NCI-H2107 treated with DMSO at 0.1 percent for 48 hours (cell line): Measurements from ENCODE around the gene RPS6KB1.
"Not testable (repeated sequence)": the region's sequence is repeated elsewhere in the genome, so short reads cannot be mapped to it uniquely, and the experiment has no call there.

Source experiments
- DNase-seq: peaks from one replicate; lab custom pipeline; 2025; ENCODE audit not compliant: unreplicated experiment; lab: John Stamatoyannopoulos, UW

RPS6KB1 gene

DNA sequence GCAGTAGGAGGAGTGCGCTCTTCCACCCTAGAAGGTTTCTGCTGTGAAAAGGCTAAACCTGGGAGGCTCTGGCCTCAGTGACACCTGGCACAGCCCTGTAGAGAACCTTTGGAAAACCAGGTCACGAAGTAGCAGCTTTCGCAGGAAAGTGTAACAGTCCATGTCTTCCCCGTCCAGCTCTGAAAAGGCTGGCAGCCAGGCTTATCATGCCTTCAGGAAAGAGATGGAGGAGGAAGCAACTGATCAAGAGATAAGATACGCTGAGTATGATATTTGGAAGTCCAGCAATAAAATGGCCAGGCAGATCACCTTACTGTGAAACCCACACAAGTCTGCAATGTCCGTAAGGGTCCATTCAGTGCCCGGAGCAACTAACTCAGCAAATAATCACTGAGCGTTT lies 22.4 kb upstream of the RPS6KB1 start:
- DNase-seq = no peak

GRCh38 chr17:59872351-59872750 lies 20.6 kb upstream of the RPS6KB1 start:
- no peak for DNase-seq

- not testable (repeated sequence) for DNase-seq
Observed at GRCh38 chr17:59873414-59873813, 19.5 kb upstream of the RPS6KB1 start.

DNA sequence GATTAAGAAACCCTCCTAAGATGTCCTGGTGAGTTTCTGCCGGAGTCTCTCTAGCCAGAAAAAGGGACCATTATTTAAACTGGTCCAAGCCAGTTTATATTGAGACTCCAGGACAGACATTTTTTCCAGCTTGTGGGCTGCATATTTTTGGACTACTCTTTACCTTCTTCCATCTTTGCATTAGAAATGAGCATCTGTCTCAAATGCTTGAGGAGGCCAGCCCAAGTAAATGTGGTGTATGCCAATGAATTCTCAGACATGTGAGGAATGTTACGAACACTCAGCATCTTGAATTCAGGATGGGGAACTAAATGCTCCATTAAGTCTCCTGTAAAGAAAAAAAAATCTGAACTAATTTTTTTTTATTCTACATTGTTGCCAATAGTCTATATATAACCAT lies 18.5 kb upstream of the RPS6KB1 start:
- DNase-seq = no peak

DNA sequence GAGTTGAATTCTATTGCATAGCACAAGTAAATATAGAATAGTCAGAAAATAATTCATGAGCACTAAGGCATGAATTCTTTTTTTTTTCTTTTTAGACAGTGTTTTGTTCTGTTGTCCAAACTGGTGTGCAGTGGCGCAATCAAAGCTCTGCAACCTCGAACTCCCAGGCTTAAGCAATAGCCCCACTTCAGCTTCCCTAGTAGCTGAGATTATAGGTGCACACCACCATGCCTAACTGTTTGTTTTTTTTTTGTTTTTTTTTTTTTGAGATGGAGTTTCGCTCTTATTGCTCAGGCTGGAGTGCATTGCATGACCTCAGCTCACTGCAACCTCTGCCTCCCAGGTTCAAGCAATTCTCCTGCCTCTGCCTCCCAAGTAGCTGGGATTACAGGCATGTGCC lies 16.8 kb upstream of the RPS6KB1 start:
- DNase-seq = no peak

- DNase-seq = no peak
Observed at GRCh38 chr17:59877965-59878364, 15.0 kb upstream of the RPS6KB1 start.

- DNase-seq = no peak
Observed at GRCh38 chr17:59878624-59879023, 14.3 kb upstream of the RPS6KB1 start.

- no peak for DNase-seq
Observed at GRCh38 chr17:59884861-59885260, 8.1 kb upstream of the RPS6KB1 start.

GRCh38 chr17:59888145-59888750 lies 4.7 kb upstream of the RPS6KB1 start:
- no peak for DNase-seq

- DNase-seq = no peak
Observed at GRCh38 chr17:59890720-59891119, 2.2 kb upstream of the RPS6KB1 start.

- DNase-seq = no peak
Observed at GRCh38 chr17:59892251-59892923, 534 bp upstream of the RPS6KB1 start.

- DNase-seq = peak; percentile 34
Observed at GRCh38 chr17:59893676-59894100, 767 bp downstream of the RPS6KB1 start.

GRCh38 chr17:59897090-59897489 lies 4.2 kb downstream of the RPS6KB1 start:
- no peak for DNase-seq

GRCh38 chr17:59899099-59899498 lies 6.2 kb downstream of the RPS6KB1 start:
- DNase-seq = peak; percentile 17

DNA sequence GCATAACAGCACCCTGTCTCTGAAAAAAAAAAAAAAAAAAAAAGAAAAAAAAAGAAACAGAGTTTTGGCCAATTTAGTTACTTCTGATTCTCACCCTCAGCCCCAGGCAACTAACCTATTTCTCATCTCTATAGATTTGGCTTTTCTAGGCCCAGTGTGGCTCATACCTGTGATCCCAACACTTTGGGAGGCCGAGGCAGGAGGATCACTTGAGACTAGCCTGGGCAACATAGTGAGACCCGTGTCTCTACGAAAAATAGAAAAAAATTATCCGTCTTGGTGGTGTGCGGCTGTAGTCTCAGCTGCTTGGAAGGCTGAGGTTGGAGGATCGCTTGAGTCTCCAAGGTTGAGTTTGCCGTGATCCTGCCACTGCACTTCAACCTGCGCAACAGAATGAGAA lies 8.7 kb downstream of the RPS6KB1 start:
- DNase-seq = no peak

DNA sequence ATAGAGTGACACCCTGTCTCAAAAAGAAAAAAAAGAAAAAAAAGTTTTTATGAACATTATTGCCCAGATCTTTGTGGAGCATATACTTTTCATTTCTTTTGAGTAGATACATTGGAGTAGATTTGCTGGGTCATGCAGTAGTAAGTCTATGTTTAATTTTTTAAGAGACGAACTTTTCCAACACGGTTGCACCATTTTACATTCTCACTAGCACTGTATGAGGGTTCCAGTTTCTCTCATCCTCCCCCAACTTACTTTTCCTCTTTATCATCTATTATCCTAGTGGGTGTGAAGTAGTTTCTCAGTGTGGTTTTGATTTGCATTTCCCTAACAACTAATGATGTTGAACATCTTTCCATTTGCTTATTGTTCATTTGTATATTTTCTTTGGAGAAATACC lies 10.5 kb downstream of the RPS6KB1 start:
- no peak for DNase-seq

DNA sequence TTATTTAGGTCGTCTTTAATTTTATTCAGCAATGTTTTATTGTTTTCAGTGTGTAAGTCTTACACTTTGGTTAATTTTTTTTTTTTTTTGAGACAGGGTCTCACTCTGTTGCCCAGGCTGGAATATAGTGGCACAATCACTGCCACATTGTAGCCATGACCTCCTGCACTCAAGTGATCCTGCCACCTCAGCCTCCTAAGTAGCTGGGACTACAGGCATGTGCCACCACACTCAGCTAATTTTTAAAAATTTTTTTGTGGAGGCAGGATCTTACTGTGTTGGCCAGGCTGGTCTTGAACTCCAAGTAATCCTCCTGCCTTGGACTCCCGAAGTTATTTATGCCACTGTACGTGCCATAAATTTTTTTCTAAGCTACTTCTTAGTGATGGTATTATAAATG lies 14.5 kb downstream of the RPS6KB1 start:
- no peak for DNase-seq

DNA sequence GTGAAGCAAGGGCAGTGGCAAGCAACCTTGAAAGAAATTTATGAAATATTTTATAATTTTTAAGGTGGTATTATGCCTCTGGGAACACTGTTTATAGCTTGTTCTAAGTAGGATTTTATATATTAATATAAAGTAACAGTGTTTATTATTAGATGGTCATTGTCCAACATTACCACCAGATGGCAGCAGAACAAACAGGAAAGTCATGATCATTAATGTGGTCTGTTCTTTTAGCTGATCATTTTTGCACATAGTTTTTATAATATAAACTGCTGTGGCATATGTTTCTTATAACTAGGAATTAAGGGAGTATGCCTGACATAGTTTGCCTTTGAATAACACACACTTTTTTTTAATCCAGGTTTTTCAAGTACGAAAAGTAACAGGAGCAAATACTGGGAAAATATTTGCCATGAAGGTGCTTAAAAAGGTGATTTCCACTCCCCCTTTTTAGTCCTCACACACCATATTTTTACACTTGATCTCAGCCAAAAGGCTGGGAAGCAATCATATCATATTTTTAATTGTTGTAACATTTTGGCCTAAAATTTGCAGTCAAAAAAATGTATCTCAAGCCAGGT lies 21.4 kb downstream of the RPS6KB1 start:
- DNase-seq = peak; percentile 46

DNA sequence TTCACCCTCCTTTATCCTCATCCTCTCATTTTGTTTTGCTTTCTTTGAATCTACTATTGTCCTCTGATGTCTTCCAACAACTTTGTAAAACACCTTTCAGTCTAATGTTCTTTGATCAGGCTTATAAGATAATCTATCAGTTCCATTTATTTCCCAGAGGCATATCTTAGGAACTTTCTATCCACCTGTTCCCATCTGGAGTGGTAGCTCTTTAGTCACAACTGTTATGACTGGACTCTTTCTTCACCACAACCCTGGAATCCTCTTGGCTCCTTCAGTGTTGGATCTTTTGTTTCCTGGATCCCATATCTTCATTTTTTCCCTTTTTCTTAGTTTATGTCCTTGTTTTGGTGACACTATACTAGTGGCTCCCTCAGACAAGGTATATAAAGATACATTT lies 23.5 kb downstream of the RPS6KB1 start:
- DNase-seq = no peak

GRCh38 chr17:59920637-59921036 lies 27.7 kb downstream of the RPS6KB1 start:
- DNase-seq = not testable (repeated sequence)

GRCh38 chr17:59930121-59930520 lies 37.2 kb downstream of the RPS6KB1 start:
- DNase-seq = not testable (repeated sequence)

- not testable (repeated sequence) for DNase-seq
Observed at GRCh38 chr17:59930768-59931167, 37.8 kb downstream of the RPS6KB1 start.
